SK-N-DZ (cell line): Measurements from ENCODE around the gene TTC7B.

ENCODE experiments used
- DNase-seq: peaks from one replicate; pipeline ENCODE4 v3.0.0-alpha.2; 2015; ENCODE audit warnings: low spot score

Gene TTC7B

DNA sequence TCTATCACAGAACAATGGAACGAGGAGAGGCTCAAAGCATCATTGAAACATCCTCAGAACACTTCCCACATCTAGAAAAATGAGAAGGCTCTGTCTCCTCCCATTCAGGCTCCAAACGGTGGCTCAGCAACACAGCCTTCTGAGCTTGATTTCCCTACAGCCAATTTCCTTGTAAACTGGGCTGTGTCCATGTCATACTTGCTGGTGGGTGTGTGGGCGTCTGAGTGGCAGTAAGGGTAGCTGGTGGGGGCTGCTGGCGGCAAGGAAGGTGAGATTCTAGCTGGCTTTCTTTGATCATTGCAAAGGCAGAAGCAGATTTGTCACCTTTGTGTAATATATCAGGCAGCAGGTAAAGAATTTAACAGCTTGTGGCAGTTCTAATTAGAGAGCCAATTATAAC lies 255.7 kb downstream of the TTC7B start:
- DNase-seq, result no peak

DNA sequence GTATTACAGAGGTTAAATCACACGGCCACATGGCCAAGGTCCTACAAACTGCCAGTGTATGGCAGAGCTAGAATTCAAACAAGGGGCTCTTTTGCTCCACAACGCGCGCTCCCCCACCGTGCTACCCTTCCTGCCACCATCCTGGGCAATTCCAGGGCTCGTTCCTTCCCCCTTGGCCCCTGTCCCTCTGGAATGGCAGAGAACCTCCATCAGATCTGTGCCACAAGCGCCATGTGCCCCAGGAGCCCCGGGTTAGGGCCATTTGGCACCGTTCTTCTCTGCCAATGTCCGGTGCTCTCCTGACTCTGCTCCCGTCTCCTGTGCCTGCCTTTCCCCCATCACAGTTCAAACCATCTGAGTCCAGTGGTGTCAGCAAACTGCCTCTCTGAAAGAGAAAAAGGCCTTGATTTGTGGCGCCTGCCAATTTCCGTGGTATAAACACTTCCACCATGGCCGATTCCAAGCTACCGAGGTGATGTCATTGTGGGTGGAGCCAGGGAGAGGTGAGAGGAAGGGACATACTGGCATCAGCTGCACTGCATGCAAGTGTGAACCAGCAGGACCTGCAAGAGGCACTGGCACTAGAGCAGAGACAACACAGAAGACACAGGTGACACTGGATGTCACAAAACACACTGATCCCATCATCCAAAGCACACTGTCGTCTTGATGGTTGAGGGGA lies 256.3 kb downstream of the TTC7B start:
- DNase-seq, result no peak

DNA sequence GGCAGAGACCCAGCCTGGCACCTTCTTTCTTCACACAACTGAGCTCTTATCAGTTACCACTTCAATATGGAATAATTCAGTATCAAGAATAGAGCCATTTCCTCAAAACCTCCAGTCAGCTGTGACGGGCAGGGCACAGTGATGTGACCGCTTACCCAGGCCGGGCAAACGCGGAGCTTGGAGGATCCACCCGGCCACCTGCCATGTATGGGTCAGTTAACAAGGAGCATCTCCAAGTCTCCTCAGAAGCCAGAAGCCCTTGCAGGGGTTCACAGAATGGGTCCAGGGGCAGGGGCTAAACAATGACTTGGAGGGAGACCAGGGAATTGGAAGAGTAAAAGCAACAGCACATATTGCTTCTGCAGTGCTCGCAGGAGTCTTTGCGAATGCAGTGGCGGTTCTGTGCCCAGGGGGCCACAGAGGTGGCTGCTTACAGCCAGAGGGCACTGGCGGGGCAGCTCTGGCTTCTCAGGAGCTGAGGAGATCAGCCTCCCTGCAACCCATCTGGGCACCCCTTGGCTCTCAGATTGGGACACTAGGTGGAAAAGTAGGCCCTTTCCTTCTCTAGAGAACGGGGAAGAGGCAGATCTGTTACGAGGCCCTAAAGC lies 257.1 kb downstream of the TTC7B start:
- DNase-seq, result no peak

DNA sequence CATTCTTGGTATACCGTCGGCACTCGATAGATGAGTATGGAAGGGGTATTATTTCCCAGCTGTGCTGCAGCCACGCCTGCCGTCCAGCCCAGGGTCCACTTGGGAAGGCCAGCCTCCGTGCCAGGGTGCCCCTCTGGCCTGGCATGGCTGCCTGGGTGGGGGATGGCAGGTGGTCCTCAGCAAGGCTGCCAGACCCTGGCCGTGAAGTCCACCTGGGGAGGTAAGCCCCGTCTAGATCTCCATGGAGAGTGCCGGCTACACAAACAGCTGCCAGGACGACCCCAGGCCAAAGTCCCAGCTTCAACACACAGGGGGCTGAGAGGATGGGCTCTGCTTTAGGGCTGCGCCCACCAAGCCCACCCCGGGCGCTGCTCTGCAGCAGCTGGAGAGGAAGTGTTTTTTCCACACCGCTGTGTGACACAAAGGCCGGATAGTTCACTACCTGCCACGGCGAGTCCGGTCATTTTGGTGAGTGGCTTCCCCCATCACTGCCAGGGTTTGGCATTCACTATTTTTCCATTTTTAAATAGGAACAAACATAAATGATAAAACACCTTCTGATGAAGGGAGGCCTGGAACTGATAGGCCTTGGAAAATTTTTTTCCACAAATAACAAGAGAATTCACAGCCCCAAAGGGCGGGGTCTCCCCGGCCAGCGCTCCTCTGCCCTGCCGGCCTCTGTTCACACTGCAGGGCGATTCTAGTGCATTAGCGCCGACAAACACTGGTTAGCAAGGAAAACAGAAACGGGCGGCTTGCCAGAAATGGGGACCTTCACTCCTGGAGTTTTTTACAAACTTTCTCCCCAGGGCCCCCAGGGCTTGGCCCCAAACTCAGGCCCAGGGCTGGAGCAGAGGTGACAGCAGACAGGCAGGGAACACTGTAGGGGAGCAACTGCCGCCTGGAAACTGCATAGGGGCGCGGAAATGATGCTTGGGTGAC lies 257.9 kb downstream of the TTC7B start:
- no peak for DNase-seq

DNA sequence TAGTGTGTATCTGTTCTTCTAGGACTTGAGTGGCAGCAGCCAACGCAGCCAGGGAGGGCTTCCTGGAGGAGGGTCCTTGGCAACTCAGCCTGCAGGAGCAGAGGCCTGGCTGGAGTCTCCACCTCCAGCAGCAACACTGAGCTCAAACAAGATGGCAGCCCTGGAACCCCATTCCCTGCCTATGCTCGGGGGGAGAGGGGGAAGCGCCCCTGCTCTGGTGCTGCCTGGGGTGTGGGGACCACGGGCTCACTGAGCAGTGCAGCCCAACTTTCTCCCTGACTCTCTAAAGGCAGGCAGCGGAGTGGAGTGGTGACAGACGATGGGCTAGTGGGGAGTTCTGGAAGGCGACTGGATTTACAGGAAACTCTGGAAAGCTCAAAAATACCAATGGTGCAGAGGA lies 258.7 kb downstream of the TTC7B start:
- DNase-seq, result no peak

DNA sequence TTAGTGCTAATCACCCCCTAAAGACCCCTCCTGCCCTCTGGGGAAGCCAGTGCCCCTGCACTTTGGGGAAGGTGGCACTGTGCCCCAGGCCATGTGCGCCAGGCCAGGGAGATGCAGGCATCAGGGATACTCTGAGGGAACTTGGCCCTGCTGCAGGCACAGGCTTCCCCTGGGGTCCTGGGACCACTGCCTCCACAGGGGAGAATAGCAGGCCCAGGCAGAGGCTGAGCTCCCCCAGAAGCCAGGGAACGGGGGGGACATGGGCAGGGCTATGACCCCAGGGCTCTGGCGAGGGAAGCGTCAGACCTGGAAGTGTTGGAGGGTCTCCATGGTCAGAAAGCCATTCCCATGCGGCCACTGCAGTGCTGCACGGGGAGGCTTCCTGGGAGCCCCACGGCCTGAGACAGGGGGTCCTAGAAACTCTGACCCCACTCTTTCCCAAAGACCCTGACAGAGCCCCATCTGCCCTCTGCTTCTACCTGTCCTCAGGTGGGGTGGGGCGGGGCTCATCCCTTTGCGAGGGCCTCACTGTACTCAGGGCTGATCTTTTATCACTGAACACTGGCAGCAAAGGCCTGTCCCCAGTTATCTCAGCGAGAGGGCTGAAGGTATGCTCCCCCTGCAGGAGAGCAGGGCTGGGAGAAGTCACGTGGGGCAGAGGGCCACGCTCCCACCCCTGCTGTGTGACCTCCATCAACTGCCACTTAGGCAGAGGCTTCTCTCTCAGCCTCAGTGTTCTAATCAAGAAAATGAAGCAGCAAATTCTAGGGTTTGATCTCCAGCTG lies 259.4 kb downstream of the TTC7B start:
- DNase-seq, result no peak

DNA sequence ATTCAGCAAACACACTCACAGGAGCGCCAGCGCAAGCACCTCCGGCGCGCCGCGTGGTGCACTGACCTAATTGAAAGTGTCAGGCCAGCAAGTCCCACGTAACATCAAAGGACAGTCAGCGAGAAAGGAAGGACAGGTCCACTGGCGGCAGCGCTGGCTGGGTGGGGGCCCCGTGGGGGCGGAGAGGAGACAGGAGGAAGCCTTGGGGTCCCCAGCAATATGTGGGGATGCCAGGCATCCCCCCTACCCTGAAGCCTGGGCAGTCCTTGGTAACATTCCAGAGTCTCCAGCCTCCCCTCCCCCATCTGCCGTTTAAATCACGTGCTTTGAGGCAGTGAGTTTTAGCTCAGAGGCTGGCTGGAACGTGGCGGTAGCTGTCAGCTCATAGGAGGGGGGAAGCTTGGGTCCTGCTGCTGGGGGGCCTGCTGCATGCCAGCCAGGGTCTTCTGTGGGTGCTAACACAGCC lies 260.2 kb downstream of the TTC7B start:
- DNase-seq, result peak; percentile 56

DNA sequence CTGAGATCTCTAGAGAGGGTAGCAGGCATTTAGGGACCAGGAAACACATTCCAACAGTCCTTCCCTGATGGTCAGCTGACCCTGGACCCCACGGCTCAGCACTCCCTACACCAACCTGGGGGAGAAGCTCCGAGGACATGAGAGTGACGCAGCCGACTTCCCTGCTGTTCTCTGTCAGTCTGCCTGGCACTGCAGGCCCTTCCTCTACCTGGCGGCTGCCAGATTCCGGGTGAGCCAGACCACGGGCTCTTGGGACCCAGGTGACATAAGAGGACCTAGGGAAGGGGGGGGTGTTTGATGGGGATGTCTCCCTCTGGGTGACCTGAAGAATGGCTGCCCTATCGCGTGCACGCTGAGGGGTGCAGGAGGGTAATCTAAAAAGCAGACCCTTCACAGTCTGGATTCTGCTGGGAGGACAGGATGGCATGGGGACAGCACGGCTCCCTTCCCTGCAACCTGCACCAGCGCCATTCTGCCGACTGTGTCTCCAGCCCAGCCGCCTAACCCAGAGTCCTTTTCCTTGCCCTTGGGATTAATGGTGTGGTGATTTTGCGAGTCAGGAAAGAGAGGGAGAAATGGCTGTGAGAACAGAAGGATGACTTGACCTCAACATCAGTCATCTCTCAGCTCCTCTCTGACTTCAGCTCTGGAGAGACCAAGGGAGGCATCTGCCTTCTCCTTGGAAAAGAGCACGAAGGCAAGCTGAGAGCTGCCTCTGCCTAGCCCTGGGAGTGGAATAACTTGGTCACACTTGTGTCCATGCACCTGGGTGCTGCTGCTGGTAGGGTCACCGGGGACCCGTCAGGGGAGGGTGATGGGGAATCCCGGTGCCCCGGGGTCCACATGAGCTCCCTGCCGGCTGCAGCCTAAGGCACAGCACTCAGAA lies 260.9 kb downstream of the TTC7B start:
- no peak for DNase-seq

DNA sequence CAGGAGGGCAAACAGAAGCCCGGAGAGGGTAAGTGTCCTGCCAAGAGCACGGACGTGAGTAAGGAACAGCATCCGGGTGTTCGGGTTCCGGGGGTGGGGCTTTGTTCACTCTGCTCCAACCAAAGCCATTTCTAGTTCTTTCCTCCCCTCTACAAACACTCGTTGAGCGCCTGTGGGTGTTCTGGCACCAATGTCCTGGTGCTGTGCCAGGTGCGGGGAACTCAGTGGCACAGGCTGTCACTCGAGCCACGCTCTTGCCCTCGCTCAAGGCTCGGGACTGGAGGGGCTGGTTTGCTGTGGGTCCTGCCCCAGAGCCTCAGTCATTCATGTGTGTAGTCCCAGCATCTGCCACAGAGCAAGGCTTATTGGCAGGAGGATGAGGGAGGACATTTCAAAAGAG lies 261.9 kb downstream of the TTC7B start:
- DNase-seq, result no peak

DNA sequence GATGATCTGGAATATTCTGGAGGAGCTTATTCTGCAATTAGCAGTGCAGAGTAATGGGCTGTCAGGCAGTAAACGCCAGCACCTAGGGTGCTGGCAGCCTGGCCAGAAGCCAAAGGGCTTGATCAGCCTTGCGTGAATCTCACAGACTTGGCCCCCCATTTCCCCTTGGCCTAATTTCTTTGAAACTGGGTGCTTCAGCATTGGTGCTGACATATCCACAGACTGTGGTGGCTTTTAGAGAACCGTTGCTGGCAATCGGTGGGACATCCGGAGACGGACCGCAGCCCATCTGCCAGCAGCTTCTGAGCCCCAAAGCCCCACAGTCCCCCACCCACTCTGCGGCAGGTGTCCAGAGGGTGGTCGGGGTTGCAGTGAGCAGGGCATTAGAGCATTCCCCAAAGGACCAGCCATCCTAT lies 262.3 kb downstream of the TTC7B start:
- no peak for DNase-seq

DNA sequence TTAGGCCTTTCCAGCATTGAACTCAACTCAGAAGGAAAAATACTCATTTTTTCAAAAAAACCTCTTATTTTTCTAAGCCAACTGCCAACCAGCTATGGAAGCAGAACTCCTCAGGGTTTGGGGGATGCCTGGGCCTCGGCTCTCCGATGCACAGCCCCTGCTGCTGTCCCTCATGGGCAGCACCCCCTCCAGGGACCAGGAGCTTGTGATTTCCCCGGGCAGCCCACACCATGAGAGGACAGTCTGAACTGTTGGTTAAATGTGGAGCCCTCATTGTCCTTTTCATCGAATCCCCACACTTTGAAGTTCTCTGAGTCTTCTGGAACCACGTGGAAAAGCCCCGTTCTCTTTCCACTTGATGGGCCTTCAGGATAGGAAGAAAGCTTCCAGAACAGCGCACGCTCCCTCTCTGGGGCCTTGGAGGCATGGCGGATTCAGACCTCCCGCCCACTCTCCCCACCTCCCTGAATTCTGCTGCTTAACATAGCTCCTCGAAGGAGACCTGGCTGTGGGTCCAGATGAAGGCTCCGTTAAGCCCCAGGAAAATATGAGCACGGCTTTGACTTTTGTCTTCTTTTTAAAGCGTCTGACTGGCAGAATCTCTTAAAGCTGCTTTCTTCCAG lies 262.8 kb downstream of the TTC7B start:
- no peak for DNase-seq

DNA sequence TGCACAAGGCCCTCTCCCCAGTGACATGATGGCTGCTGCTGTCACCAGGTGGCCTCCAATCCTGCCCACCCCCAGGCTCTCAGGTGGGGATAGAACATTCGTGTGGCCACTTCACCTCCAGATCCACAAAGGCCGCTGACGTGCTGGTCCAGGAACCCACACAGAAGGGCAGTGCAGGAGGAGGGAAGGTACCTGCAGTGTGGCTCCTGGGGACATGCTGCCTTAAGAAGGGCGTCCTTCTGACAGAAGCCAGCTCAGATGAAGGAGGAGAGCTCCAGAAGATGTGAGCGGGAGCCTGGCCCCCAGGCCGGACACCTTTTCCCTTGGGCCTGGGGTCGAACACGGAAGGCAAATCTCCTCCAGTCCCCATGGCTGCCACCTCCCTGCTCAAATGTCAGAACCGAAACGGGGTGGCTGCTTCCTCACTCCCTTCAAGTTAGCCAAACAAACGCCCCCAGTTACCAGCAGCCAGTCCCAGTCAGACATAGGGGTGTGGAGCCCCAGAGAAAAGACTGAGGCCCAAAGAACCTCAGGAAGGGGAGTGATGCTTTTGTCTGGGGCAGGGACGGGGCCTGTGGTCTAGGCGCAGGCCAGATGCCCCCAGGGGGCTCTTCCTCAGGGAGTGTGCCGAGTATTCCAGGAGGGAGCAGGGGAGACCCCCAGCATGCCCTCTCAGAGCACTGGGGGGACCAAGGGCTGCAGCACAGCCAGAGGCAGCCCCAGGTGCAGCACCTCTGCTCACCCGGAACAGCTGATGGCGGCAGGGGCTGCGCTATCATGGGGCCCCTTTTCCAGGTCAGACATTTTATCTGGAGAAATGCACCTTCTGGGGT lies 263.5 kb downstream of the TTC7B start:
- no peak for DNase-seq

DNA sequence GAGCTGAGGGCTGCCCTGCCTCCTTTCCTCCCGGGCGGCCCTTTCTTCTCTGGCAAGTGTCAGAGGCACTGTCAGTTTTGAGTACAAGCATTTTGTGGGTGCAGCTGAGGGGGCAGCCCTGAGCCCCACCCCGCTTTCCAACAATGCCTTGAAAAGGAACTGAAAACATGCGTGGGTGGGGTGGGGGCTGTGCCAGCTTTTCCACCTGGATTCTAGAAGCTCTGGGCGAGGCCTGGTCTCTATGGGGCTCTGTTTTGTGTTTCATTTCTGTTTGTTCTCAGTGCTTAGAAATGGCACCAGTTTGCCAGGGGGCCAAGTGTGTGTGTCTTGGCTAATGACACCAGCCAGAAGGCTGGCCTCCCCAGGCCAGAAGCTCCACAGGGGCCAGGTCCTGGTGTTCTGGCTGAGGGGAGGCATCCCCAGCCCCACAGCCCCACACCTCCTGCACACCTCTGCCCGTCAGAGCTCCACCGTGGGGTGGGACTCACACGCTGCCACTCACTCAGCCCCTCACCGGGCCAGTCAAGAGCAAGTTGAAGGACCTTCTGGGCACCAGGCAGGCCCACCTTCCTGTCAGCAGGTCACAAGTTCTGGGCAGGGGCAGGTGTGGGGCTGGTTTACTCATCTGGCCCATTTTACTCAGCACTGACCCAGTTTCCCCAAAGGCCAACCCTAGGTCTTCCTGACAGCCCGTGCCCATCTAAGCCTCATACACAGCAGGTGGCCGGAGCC lies 264.3 kb downstream of the TTC7B start:
- DNase-seq, result no peak

DNA sequence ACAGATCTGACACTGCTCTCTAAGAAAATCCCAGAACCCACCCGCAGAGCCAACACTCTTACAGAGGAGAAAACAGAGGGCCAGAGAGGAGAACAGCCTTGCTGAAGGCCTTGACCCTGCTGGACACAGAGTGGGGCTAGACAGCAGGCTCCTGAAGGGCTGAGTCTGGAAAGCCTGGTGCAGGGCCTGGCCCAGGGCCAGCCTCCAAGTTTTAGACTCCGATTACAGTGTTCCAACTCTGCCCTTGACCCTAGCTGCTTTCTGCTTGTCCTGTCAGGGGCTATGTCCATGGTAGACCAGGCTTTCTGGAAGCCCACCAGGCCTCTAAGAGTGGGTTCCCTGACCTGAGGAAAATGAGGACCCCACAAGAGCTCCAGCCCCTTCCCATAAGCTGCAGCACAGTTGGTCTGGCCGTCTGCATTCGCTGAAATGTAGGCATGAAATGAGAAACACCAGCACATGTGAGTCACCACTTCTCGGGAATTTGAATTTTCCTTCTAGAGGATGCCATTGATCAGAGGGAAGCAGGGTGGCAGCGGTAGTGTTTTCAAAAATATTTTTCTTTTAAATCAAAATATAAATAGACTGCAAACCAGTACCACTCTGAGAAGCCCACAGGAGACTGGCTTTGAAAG lies 265.0 kb downstream of the TTC7B start:
- no peak for DNase-seq

DNA sequence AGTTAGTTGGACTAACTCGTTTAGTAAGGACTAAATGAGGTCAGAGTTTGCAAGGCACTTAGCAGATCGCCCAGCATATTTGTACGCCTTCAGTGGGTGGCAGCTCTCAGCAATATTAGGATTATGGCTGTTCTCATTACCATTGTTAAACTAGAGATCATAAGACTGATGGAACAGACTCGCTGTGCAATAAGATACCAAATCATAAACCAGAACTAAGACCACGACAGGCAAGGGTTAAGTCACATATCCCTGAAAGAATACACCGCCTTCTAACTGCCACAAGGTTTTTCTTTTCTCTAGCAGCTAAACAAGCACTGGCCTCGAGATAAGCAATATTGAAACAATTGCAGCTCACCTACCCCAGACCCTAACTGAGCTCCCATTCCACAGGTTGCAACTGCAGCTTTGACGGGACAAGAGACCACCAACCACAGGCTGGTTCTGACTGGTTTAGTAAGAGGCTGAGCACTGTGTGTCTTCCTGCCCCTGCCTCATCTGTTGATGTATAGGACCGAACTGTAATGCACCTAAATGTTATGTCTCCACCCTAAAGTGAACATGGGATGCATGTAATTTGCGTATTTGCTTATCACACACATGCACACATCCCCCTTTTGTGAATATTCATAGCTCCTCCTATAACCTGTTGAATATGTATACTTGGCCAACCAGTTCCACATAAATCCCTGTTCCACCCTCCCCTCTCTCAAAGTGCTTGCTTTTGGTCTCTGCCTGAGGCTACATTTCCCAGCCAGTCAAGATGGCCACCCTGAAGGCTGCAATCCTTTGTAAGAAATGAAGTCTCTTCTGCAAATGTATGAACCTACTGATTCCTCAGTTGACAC lies 266.2 kb downstream of the TTC7B start:
- no peak for DNase-seq

DNA sequence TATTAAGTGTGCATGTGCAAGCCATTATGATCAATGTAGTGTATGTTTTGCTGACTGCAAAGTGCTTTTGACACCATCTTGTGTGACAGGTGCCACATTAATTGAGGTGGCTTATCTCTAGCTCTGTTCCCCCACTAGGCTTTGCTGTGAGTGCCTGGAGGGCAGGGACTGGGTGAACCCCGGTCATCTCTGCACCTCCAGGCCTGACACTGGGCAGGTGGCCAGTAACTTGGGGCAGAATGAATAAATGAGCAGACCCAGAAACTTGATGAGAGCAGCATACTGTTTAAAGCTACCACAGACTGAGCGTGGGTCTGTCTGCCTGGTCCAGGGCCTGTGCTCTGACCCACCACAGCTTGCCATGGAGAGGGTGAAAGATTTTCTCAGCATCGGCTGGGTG lies 267.8 kb downstream of the TTC7B start:
- no peak for DNase-seq

DNA sequence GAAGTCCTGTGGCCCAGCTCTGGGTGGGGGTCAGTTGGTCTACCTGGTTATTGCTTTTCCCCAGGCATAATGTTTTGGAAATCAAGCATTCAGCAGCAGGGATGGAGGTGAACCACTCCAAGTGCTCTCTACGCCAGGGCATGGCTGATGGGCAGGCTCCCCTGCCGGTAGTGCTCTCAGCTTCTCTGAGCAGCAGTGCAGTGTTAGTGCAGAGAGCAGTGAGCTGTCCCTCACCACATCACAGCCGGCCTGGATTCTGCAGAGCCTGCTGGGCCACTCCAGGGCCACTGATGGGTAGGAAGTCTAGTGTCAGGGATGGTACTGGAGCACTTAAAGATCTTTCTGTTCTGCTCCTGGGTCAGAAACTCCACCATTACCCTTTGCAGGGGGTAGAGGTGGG lies 268.3 kb downstream of the TTC7B start:
- DNase-seq, result no peak
